AG09319 (cell line): ENCODE measurements around the gene IL1RL2.

Experiments
- DNase-seq: peaks from one replicate; pipeline ENCODE4 v3.0.0-alpha.2; 2010; ENCODE audit warnings: low read depth; ENCODE audit errors: extremely low read depth
- TF ChIP-seq, protein P1 (sequence below): IDR thresholded peaks from 2 replicates; pipeline ENCODE4 v1.5.1; 2011; ENCODE audit warnings: low read depth, mild to moderate bottlenecking, inconsistent platforms, low read length, moderate library complexity

The IL1RL2 gene

DNA sequence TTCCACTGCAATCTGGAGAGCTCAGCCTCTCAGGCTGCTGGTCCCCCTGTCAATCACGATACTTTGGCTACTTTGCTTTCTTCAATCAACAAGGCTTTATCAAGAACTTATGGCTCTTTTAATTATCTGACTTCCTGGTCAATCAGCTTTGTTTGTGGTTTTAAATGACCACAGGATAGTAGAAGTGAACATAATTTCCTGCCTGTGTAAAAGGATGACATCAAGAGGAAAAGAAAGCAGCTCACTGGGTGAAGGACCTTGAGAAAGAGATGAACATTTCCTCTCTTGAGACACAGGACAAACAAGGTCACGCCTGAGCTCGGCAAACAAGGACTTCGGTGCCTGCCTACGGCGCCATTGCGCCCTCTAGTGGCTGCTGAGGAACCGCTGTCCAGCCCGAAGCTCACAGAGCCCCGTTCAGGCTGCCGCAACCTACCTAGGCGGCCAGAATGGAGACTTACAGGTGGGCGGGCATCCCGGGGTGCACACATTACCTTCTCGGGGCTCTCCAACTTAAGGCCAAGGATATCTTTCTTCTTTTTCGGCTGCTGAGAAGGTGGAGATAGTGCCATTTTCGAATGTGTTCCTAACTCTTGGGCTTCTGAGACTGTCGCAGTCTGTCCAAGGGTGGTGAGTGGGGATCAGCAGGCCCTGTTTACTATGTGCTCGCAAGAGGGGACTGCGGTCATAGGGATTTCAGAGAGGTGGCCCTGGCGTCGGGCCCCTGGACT, 54.0 kb downstream of the IL1RL2 start:
- peak; percentile 94 for DNase-seq
- TF ChIP-seq, protein P1, sequence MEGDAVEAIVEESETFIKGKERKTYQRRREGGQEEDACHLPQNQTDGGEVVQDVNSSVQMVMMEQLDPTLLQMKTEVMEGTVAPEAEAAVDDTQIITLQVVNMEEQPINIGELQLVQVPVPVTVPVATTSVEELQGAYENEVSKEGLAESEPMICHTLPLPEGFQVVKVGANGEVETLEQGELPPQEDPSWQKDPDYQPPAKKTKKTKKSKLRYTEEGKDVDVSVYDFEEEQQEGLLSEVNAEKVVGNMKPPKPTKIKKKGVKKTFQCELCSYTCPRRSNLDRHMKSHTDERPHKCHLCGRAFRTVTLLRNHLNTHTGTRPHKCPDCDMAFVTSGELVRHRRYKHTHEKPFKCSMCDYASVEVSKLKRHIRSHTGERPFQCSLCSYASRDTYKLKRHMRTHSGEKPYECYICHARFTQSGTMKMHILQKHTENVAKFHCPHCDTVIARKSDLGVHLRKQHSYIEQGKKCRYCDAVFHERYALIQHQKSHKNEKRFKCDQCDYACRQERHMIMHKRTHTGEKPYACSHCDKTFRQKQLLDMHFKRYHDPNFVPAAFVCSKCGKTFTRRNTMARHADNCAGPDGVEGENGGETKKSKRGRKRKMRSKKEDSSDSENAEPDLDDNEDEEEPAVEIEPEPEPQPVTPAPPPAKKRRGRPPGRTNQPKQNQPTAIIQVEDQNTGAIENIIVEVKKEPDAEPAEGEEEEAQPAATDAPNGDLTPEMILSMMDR: peak; percentile 99

DNA sequence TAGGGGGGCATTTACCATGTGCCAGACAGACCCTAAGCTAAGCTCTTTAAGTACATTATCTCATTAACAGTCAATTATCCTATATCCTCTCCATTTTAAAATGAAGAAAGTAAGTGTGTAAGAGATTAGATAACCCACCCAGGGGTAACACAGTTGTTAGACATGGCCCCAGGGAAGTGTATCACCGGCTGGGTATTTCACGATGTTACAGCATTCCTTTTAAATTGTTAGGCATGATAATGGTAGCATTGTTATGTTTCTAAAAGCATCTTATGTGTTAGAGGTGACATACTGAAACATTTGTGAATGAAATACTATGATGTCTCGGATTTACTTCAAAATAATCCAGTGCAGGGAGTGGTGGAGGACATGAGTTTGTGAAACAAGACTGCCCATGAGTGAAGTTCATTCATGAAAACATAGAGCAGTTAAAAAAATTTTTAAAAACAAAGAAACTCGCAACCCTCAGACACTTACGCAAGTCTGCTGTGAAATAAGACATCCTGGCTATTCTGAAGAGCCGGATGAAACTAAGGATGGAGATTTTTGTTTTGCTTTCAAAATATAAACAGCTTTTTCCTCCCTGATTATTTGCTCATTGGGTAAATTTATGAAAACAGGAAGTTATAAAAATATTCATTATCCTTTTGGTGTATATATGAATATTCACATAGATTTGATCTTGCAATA, 54.9 kb downstream of the IL1RL2 start:
- TF ChIP-seq, protein P1: no peak
- no peak for DNase-seq

DNA sequence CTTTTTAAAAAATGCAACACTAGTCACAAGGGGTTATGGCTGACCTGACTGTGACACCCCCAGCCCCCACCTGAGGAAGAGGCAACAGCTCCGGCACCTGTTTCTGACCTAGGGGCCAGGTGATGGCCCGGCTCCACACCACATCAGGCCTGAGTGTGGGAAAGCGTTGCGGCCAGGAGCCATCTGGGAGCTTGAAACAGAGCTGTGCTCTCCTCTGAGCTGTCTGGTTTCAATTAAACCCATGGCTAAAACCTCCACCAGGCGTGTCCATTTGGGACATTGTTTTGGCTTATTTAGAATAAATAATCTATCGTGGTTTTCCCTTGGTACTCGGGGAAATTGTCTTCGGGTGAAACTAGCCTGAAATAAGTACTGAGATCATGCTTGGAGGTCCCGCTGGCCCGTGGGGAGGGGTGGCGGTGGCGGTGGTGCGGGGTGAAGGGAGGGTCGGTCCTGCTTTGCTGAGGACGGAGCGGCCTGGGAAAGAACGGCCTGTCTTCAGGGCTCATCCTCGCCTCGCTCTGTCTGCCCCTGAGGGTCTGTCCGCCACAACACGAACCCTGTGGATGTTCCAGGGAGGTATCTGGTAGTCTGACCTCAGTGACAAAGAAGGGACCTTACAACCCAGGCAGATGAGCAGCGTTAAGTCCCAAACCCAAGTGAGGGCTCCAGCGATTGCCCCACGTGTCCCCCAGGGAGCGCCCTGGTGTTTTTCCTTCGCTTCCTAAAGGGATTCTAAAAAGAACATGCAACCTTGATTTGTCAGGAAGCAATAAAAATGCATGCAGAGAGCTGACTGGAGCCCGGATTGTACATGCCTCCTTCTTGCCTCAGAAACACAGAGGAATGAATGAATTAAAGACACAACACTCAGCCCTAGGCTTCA, 58.7 kb downstream of the IL1RL2 start:
- DNase-seq: peak; percentile 66
- TF ChIP-seq, protein P1: peak; percentile 29

DNA sequence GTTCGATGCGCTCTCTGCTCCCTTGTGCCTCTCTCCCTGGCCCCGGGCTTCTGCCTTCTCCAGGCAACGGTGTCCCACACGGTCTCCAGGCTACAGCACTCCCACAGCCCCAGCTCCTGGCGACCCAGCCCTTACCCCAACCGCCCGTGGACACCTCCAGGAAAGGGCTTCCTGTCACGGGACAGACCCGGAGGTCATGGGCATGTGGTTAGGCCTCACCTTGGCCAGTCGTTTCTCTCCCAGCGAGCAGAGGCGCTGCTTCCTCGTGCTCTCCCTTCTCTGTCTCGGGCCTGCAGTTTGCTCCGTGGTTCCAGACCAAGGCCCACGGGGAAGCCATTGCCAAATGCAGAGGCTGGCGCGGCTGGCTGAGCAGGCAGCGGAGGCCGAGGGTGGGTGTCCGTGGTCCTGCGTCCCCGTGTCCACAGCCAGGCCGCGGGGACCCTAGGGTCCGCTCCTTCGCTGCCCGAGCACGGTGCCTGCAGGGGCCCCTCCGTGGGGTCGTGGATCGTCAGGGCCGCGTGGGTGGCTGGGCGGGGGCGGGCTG, 63.5 kb downstream of the IL1RL2 start:
- DNase-seq: no peak
- TF ChIP-seq, protein P1: no peak

DNA sequence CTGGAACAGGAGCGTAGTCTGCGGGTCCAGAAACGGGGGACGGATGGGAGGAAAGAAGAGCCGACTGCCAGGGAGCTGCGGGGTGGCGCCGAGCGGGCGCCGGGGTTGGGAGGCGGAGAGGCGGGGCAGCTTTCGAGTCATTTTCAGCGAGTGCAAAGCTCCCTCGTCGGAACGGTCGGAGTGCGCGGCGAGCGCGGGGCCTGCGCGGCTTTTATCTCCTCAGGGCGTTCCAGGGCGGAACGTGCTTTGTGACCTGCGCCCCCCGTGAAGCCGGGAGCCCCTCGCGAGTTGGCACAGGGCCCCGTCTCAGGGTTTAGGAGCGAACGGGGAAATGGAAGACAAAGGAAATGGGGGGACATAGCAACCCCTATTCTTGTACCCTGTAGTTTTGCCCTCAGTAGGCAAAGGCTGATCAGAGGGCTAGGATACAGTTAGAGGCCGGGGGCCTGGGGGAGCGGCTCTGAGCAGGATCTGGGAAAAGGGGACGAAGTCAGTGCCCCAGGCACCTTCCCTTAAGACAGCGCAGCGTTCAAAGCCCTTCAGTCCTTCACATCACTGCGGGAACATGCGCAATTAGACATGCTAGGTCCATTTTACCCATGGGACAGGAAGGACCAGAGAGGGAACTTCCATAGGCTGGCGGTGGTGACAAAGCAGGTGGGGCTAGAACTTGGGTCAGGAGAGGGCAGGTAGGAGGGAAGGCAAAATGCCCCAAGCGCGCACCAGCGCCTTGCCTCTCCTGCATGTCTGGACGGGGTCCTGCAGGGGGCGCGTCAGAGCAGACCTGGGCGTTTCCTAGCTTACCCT, 64.4 kb downstream of the IL1RL2 start:
- DNase-seq: no peak

DNA sequence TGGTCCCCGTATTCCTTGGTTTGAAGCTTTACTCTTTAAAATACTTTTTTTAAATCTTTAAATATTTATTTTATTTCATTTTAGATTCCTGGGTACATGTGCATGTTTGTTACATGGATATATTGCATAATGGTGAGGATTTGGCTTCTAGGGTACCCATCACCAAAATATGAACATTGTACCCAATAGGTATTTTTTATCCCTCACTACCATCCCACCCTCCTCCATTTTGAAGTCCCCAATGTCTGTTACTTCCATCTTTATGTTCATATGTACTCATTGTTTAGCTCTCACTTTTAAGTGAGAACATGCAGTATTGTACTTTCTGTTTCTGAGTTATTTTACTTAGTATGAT, 65.0 kb downstream of the IL1RL2 start:
- TF ChIP-seq, protein P1: no peak
- no peak for DNase-seq

More for the DNA sequence above, 64.4 kb downstream of the IL1RL2 start:
- TF ChIP-seq, protein P1: peak; percentile 47
